Spleen (tissue), 13 donors: ENCODE data around the gene NMUR1. TPM values are rescaled to one million over a fixed set of nuclear protein-coding genes. Genes with fewer than 3 reads are reported as not detected.
"Not testable (repeated sequence)": the region's sequence is repeated elsewhere in the genome, so short reads cannot be mapped to it uniquely, and the experiment has no call there.

Experiments used
- DNase-seq: peaks from one replicate; pipeline ENCODE4 v3.0.0-alpha.2; 2020
- H3K27ac ChIP-seq, 8 donors: fragments of 200-600 bp; sonication (generic) in 7 of 8; 1 replicate in 4 of 8; 2 replicates in 4 of 8; pipeline versions ENCODE4 v1.5.0 to v1.8.0; 2016 to 2021; ENCODE audit warnings: inconsistent platforms in 4 of 8, mild to moderate bottlenecking in 4 of 8, moderate library complexity in 1 of 8
- H3K27me3 ChIP-seq, 7 donors: fragments of 200-600 bp; sonication (generic) in 6 of 7; replicated peaks in 1 of 7; 1 replicate in 4 of 7; 2 replicates in 3 of 7; pipeline versions ENCODE4 v1.5.0 to v1.8.0; 2016 to 2021; ENCODE audit warnings: inconsistent platforms in 3 of 7, mild to moderate bottlenecking in 1 of 7
- H3K36me3 ChIP-seq, 6 donors: fragments of 200-600 bp; sonication (generic) in 5 of 6; 1 replicate in 4 of 6; 2 replicates in 2 of 6; pipeline versions ENCODE4 v1.5.0 to v1.8.0; 2016 to 2021; ENCODE audit warnings: inconsistent platforms in 2 of 6
- H3K4me1 ChIP-seq, 6 donors: fragments of 200-600 bp; sonication (generic) in 5 of 6; 1 replicate in 3 of 6; 2 replicates in 3 of 6; pipeline versions ENCODE4 v1.5.0 to v1.8.0; 2016 to 2021; ENCODE audit warnings: inconsistent platforms in 3 of 6
- H3K4me3 ChIP-seq, 8 donors: fragments of 200-600 bp; sonication (generic) in 7 of 8; 1 replicate in 4 of 8; 2 replicates in 4 of 8; pipeline versions ENCODE4 v1.5.0 to v1.8.0; 2016 to 2021; ENCODE audit warnings: inconsistent platforms in 4 of 8, mild to moderate bottlenecking in 4 of 8, moderate library complexity in 2 of 8
- H3K9me3 ChIP-seq, 8 donors: fragments of 200-600 bp; sonication (generic) in 7 of 8; 1 replicate in 4 of 8; 2 replicates in 4 of 8; pipeline versions ENCODE4 v1.5.0 to v1.8.0; 2016 to 2021; ENCODE audit warnings: inconsistent platforms in 4 of 8
- POLR2A ChIP-seq, 3 donors: fragments of 450-650 bp; IDR thresholded peaks; one replicate each; pipeline ENCODE4 v1.5.1; 2017; ENCODE audit warnings: antibody characterized with exemption in 3 of 3, mild to moderate bottlenecking in 1 of 3
- POLR2AphosphoS5 ChIP-seq, 3 donors: sonication (generic); formaldehyde crosslinking; IDR thresholded peaks; one replicate each; pipeline ENCODE4 v1.5.1; 2017; ENCODE audit warnings: antibody characterized with exemption in 3 of 3
- WGBS, 5 donors: extraction: QIAGEN DNeasy Blood & Tissue Kit in 3 of 5; methylation state at CpG; one replicate each; pipeline versions ENCODE4 v1.1.5 to v1.1.7; 2013 to 2018; 5-methylcytosine and 5-hydroxymethylcytosine counted together
- intact Hi-C: fragments of 100-400 bp; cut with DNase I; formaldehyde crosslinking; loops from one replicate; pipeline ENCODE4 v1.15.0; 2023; ENCODE audit warnings: low total_unique reads
- long read RNA-seq, 2 donors: transcript quantifications; one replicate each; lab custom pipeline, GENCODE V29; 2026
- polyA plus RNA-seq, 3 donors: library from polyadenylated mRNA; stranded (reverse); fragments of 200-250 nt; gene quantifications; one replicate each; pipeline ENCODE4 v1.2.1, GENCODE V29; 2013
- total RNA-seq, 7 donors: library from RNA; depleted of rRNA in 3 of 7; stranded (reverse); fragments of >200 nt in 3 of 7; fragmentation: NEBNext Ultra II Directional in 4 of 7; extraction: Animal tissue kit (Norgen Biotek cat#: 25700) in 4 of 7; gene quantifications; one replicate each; pipeline versions ENCODE4 v1.1.0 to v1.2.1, GENCODE V29; 2016 to 2021
- TF ChIP-seq, protein P1 (sequence below), 11 experiments: fragments of 200-600 bp in 7 of 11; fragments of 450-650 bp in 4 of 11; sonication (generic) in 4 of 11; IDR thresholded peaks in 8 of 11; conservative IDR thresholded peaks in 3 of 11; 1 replicate in 7 of 11; 2 replicates in 4 of 11; pipeline versions ENCODE4 v1.4.0 to v1.8.0; 2016 to 2021; ENCODE audit warnings: antibody characterized with exemption in 11 of 11, inconsistent platforms in 4 of 11, mild to moderate bottlenecking in 1 of 11
- donor health status: healthy with polysubstance abuse.
- donor health status: DM: no; HTN: no; CAD: no; lungs with moderate emphysema.
- donor health status: DM: no; HTN: no; CAD: no.
- donor health status: Bipolar disorder and iron deficiency.
- donor health status: healthy.
- donor health status: DM: no; HTN: no; CAD: no.
- donor health status: DM: yes; HTN: yes; CAD: no.

Gene NMUR1, protein sequence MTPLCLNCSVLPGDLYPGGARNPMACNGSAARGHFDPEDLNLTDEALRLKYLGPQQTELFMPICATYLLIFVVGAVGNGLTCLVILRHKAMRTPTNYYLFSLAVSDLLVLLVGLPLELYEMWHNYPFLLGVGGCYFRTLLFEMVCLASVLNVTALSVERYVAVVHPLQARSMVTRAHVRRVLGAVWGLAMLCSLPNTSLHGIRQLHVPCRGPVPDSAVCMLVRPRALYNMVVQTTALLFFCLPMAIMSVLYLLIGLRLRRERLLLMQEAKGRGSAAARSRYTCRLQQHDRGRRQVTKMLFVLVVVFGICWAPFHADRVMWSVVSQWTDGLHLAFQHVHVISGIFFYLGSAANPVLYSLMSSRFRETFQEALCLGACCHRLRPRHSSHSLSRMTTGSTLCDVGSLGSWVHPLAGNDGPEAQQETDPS
- total RNA-seq (1 to 10 TPM in 6 of 7 donors, under 1 TPM in 1; 0.79 to 6.2 (median 3.1) TPM), polyA plus RNA-seq (1 to 10 TPM in 1 of 3 donors, under 1 TPM in 2; 0.32 to 1.0 (median 0.83) TPM)
- long read RNA-seq, donor 1, result 0 reads
- long read RNA-seq, donor 2, result 0 reads

DNA sequence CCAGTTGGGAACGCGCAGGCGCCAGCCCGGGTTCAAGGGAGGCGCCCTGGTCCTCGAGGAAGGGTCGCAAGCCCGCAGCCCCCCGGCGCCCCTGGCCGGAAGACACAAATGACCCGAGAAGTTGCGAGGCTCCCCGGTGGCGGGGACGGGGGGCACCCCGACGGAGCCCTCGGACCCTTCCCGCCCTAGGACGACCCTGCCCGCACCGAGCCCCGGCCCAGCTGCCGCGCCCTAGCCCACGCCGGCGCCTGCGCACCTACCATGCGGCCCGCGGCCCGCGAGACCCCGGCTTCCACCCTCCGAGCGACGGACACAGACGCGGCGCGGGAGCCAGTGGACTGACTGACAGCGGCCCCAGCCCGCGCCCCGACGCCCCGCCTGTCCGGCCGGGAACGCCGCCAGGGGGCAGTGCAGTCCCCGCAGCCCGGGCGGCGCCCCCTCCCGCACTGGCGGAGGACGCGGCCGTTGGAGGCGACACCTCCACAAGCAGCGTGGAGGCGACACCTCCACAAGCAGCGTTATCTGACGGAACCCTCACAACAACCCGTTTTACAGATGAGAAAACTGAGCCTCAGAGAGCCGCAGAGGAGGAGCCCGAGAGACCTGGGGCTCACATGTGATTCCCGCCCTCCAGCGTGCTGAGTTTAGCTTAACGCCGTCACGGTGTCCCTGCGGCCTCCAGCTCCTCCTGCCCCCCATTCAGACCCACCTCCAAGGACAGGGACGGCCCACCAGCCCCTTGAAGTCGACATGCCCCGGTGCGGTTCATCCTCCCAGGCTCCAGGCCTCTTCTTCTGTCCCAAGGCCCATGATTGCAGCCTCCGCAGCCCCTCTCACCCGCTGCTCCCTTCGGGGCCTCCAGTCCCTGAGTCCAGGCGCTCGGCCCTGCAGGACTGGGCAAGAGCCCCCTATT lies at the start of gene NMUR1:
Gene NMUR1 (minus strand): TSS at position 347 of the 913 bp plus-strand sequence. CDS start 84 bp downstream, at position 263.
- intact Hi-C loops, result no loop called here
- peaks cover 0 to 66% (median 16%) of the 10 kb centered on the region in 6 donors for H3K4me1 ChIP-seq
- H3K27ac ChIP-seq, result peak within 1 kb of the TSS in 7 of 8 donors; percentile 6 to 82 (median 68)
- peaks cover 0 to 30% (median 16%) of the 10 kb centered on the region in 7 donors for H3K27me3 ChIP-seq
- no peaks in the 10 kb centered on the region for H3K36me3 ChIP-seq
- 14 to 44% (median 18%) methylated on average over 24 to 85 of the region's 85 CpGs for whole genome bisulfite sequencing, 5 donors
- TF ChIP-seq, protein P1, sequence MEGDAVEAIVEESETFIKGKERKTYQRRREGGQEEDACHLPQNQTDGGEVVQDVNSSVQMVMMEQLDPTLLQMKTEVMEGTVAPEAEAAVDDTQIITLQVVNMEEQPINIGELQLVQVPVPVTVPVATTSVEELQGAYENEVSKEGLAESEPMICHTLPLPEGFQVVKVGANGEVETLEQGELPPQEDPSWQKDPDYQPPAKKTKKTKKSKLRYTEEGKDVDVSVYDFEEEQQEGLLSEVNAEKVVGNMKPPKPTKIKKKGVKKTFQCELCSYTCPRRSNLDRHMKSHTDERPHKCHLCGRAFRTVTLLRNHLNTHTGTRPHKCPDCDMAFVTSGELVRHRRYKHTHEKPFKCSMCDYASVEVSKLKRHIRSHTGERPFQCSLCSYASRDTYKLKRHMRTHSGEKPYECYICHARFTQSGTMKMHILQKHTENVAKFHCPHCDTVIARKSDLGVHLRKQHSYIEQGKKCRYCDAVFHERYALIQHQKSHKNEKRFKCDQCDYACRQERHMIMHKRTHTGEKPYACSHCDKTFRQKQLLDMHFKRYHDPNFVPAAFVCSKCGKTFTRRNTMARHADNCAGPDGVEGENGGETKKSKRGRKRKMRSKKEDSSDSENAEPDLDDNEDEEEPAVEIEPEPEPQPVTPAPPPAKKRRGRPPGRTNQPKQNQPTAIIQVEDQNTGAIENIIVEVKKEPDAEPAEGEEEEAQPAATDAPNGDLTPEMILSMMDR (IDR thresholded peaks at IDR 0.05 in 8 of 11, conservative IDR thresholded peaks at IDR 0.05 in 3 of 11), result peak in 9 of 11 experiments; percentile 36 to 97 (median 94)
- TF ChIP-seq POLR2A (IDR thresholded peaks at IDR 0.05) (no peak), POLR2AphosphoS5 (IDR thresholded peaks at IDR 0.05) (peak in 2 of 3 donors; percentile 33 to 66)
- H3K9me3 ChIP-seq, result no peaks in the 10 kb centered on the region
- peak within 1 kb of the TSS in 7 of 8 donors; percentile 25 to 69 (median 39) for H3K4me3 ChIP-seq
- peak; percentile 95 for DNase-seq

DNA sequence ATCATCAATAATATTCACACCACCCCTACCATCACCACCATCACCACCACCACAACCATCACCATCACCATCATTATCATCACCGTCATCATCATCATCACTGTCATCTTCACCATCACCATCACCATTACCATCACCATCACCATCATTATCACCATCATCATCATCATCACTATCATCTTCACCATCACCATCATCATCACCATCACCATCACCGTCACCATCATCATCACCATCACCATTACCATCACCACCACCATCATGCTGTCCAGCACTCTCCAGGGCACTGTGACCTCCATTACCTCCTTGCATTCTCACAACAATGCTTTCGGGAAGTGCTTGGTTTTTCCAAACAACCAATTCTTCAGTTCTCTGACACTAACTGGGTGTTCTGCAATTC lies 49.3 kb upstream of the NMUR1 start:
- intact Hi-C loops, result no loop called here
- Histone ChIP-seq H3K4me1 (no peaks in the 10 kb centered on the region), H3K27ac (no peak overlapping the region), H3K9me3 (no peaks in the 10 kb centered on the region), H3K27me3 (no peaks in the 10 kb centered on the region), H3K36me3 (no peaks in the 10 kb centered on the region), H3K4me3 (no peak overlapping the region)
- DNase-seq, result no peak
- TF ChIP-seq, protein P1 (IDR thresholded peaks at IDR 0.05 in 8 of 11, conservative IDR thresholded peaks at IDR 0.05 in 3 of 11), result no peak
- no peak for TF ChIP-seq POLR2A (IDR thresholded peaks at IDR 0.05)
- TF ChIP-seq POLR2AphosphoS5 (IDR thresholded peaks at IDR 0.05), result no peak
- 92 to 98% (median 94%) methylated on average over 3 of the region's 3 CpGs for WGBS, 5 donors

DNA sequence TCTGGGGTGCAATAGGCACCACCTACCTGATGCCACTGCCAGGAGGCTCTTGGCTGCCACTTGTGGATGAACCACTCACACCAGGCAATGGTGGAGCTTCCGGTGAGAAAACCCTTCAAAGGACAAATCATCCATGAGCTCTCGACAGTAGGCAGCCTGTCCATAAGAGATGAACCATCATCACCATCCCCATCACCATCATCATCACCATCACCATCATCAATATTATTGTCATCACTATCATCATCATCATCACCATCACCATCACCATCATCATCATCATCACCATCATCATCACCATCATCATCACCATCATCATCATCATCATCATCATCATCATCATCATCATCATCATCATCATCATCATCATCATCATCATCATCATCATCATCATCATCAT lies 48.4 kb upstream of the NMUR1 start:
- H3K9me3 ChIP-seq, intact Hi-C loops, H3K4me3 ChIP-seq, H3K36me3 ChIP-seq, H3K27ac ChIP-seq, H3K27me3 ChIP-seq, H3K4me1 ChIP-seq, DNase-seq: not testable (repeated sequence)
- WGBS, 5 donors, result 83 to 100% (median 96%) methylated on average over 2 of the region's 2 CpGs

DNA sequence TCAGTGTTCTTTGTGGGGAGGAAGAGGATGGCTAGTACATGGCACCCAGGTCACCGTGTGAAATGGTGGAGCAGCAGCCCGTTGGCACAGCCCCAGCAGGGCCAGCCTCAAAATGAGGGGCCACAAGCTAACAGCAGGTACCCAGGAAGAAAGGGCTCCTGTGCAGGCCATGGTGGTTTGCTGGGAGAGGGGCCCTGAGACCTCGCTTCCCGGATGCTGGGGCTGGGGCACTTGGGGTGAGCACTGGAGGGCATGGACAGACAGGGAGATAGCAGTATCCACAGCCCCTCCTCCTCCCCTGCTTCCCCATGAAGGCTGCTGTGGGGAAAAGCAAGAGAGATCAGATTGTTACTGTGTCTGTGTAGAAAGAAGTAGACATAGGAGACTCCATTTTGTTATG lies 46.2 kb upstream of the NMUR1 start:
- no peak for DNase-seq
- no peak overlapping the region for H3K27ac ChIP-seq
- H3K36me3 ChIP-seq, result no peaks in the 10 kb centered on the region
- no peak overlapping the region for H3K4me3 ChIP-seq
- no peaks in the 10 kb centered on the region for H3K4me1 ChIP-seq
- H3K9me3 ChIP-seq, result no peaks in the 10 kb centered on the region
- WGBS, 5 donors, result 77 to 91% (median 86%) methylated on average over 4 of the region's 4 CpGs
- TF ChIP-seq POLR2A (IDR thresholded peaks at IDR 0.05) (no peak), POLR2AphosphoS5 (IDR thresholded peaks at IDR 0.05) (no peak)
- TF ChIP-seq, protein P1 (IDR thresholded peaks at IDR 0.05 in 8 of 11, conservative IDR thresholded peaks at IDR 0.05 in 3 of 11), result no peak
- no peaks in the 10 kb centered on the region for H3K27me3 ChIP-seq
- intact Hi-C loops, result no loop called here
